Measurements from ENCODE around the gene TCF15. TPM values are rescaled to one million over a fixed set of nuclear protein-coding genes. Genes with fewer than 3 reads are reported as not detected.

Gene TCF15
- total and polyA plus RNA-seq, 2 of the 13 experiments (the other 11 are each of a cell fraction or from before 2014, with no cell fraction given): not detected

DNA sequence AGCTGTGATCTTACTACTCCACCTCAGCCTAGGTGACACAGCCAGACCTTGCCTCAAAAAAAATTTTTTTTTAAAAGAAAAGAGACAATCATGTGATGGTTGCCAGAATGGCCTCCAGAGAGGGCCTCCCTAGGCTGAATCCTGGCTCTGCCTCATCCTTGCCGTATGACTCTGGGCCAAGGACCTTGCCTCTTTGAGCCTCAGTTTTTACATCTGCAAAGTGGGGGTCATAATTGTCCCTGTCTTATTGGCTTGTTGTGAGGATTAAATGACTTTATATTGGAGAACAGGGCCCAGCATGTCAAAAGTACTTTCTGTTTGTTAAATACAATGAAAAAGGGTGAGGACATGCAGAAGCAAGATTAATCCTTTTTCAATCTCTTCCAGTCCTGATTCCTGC lies 28.5 kb upstream of the TCF15 start:
- peaks cover 23% of the 10 kb centered on the region for H3K4me1 ChIP-seq (ENCODE audit: insufficient read depth, low read length)
- ChIA-PET POLR2A (no interaction called here), CTCF (ENCODE audit: low intra/inter-chr PET ratio, low total read pairs) (no interaction called here)
- no peak overlapping the region for H2AFZ ChIP-seq (ENCODE audit: low read length)
- DNase-seq (ENCODE audit: low spot score) (no peak), ATAC-seq (no peak), FAIRE-seq (no peak)
- no peak overlapping the region for H3K9ac ChIP-seq (ENCODE audit: insufficient read depth, low read depth, low read length)
- no peaks in the 10 kb centered on the region for H4K20me1 ChIP-seq (ENCODE audit: insufficient read depth, low read length)
- H3K27me3 ChIP-seq (ENCODE audit: control insufficient read depth in 1 of 2, insufficient read depth in 2 of 2, low read length in 2 of 2): peaks cover 12 to 38% of the 10 kb centered on the region in 2 experiments
- in situ Hi-C loops (cut with HindIII; ENCODE audit: extremely low pct_ligation_motif_present, low pct_unique_long_range_greater_than_20kb): no loop called here
- BruUV-seq (replicated peaks): no TSS peak
- WGBS (ENCODE audit: low lambda C conversion rate): 19% methylated on average over 1 of the region's 1 CpG
- no peaks in the 10 kb centered on the region for H3K9me3 ChIP-seq (ENCODE audit: low read length)
- intact Hi-C loops (cut with micrococcal nuclease; ENCODE audit: unreplicated experiment): no loop called here
- no peak overlapping the region for H3K27ac ChIP-seq (ENCODE audit: extremely low read length, insufficient read depth, low read length)
- no peaks in the 10 kb centered on the region for H3K79me2 ChIP-seq (ENCODE audit: insufficient read depth, low read length)
- H3K4me3 ChIP-seq (replicated peaks in 1 of 3; ENCODE audit: insufficient read depth in 1 of 3, low read depth in 2 of 3, low read length in 3 of 3): no peak overlapping the region
- peak; percentile 71 for TF ChIP-seq ZNF629 (CRISPR knock-in tag; conservative IDR thresholded peaks at IDR 0.05)
- TF ChIP-seq, protein P1, sequence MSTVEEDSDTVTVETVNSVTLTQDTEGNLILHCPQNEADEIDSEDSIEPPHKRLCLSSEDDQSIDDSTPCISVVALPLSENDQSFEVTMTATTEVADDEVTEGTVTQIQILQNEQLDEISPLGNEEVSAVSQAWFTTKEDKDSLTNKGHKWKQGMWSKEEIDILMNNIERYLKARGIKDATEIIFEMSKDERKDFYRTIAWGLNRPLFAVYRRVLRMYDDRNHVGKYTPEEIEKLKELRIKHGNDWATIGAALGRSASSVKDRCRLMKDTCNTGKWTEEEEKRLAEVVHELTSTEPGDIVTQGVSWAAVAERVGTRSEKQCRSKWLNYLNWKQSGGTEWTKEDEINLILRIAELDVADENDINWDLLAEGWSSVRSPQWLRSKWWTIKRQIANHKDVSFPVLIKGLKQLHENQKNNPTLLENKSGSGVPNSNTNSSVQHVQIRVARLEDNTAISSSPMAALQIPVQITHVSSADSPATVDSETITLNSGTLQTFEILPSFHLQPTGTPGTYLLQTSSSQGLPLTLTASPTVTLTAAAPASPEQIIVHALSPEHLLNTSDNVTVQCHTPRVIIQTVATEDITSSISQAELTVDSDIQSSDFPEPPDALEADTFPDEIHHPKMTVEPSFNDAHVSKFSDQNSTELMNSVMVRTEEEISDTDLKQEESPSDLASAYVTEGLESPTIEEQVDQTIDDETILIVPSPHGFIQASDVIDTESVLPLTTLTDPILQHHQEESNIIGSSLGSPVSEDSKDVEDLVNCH (CRISPR knock-in tag; IDR thresholded peaks at IDR 0.05): no peak
- H3K4me2 ChIP-seq (ENCODE audit: low read depth, low read length): no peak overlapping the region
- no peaks in the 10 kb centered on the region for H3K36me3 ChIP-seq (replicated peaks in 1 of 2; ENCODE audit: control insufficient read depth in 1 of 2, insufficient read depth in 2 of 2, low read length in 2 of 2)

DNA sequence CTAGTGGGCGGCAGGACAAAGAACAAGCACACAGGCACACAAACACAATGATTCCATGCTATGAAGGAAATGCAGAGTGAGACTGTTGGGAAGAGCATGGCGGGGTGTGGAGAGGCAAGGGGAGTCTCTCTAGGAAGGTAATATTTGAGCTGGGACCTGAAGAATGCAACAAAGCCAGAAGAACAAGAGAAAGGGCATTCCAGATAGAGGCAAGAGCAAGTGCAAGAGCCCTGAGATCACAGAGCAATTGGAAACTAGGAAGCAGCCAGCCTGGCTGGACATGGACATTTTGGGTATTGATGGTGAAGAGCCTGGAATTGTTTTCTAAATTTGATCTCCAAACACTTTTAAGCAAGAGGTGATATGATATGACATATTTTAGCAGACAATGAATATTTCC lies 27.4 kb upstream of the TCF15 start:
- DNase-seq (ENCODE audit: low spot score) (no peak), FAIRE-seq (no peak), ATAC-seq (no peak)
- Histone ChIP-seq H2AFZ (ENCODE audit: low read length) (no peak overlapping the region), H3K36me3 (replicated peaks in 1 of 2; ENCODE audit: control insufficient read depth in 1 of 2, insufficient read depth in 2 of 2, low read length in 2 of 2) (no peaks in the 10 kb centered on the region), H3K9me3 (ENCODE audit: low read length) (no peaks in the 10 kb centered on the region), H3K79me2 (ENCODE audit: insufficient read depth, low read length) (no peaks in the 10 kb centered on the region), H3K27ac (ENCODE audit: extremely low read length, insufficient read depth, low read length) (no peak overlapping the region), H3K27me3 (ENCODE audit: control insufficient read depth in 1 of 2, insufficient read depth in 2 of 2, low read length in 2 of 2) (peaks cover 14 to 46% of the 10 kb centered on the region in 2 experiments), H3K4me3 (replicated peaks in 1 of 3; ENCODE audit: insufficient read depth in 1 of 3, low read depth in 2 of 3, low read length in 3 of 3) (no peak overlapping the region), H4K20me1 (ENCODE audit: insufficient read depth, low read length) (no peaks in the 10 kb centered on the region), H3K4me2 (ENCODE audit: low read depth, low read length) (no peak overlapping the region), H3K9ac (ENCODE audit: insufficient read depth, low read depth, low read length) (no peak overlapping the region), H3K4me1 (ENCODE audit: insufficient read depth, low read length) (peaks cover 17% of the 10 kb centered on the region)
- CTCF ChIA-PET (ENCODE audit: low intra/inter-chr PET ratio, low total read pairs): no interaction called here
- intact Hi-C loops (cut with micrococcal nuclease; ENCODE audit: unreplicated experiment): no loop called here
- TF ChIP-seq IRF2 (CRISPR knock-in tag; IDR thresholded peaks at IDR 0.05) (no peak), ZNF30 (CRISPR knock-in tag; IDR thresholded peaks at IDR 0.05) (no peak), KDM4B (CRISPR knock-in tag; IDR thresholded peaks at IDR 0.05) (no peak), NFIB (CRISPR knock-in tag; IDR thresholded peaks at IDR 0.05; ENCODE audit: borderline replicate concordance) (no peak)
- BruUV-seq (replicated peaks): no TSS peak
- POLR2A ChIA-PET: no interaction called here
- in situ Hi-C loops (cut with HindIII; ENCODE audit: extremely low pct_ligation_motif_present, low pct_unique_long_range_greater_than_20kb): no loop called here
- 15% methylated on average over 2 of the region's 2 CpGs for WGBS (ENCODE audit: low lambda C conversion rate)

Data from HepG2 (cell line).